ENCODE measurements around the gene ZNF3. TPM values are rescaled to one million over a fixed set of nuclear protein-coding genes. Genes with fewer than 3 reads are reported as not detected.
"Not testable (repeated sequence)": the region's sequence is repeated elsewhere in the genome, so short reads cannot be mapped to it uniquely, and the experiment has no call there.

The ZNF3 gene
- total RNA-seq, result 10 to 100 TPM; 31.4 to 42.3 (median 36.1) TPM

GRCh38 chr7:100081535-100082102 lies at the start of gene ZNF3:
TSS of gene ZNF3 (minus strand) at chr7:100081723. CDS start at chr7:100077357, 4,366 bp downstream.
- peaks cover 5 to 10% of the 10 kb centered on the region in 2 donors for H3K36me3 ChIP-seq
- H3K27me3 ChIP-seq, result no peaks in the 10 kb centered on the region
- peaks cover 21 to 26% of the 10 kb centered on the region in 2 donors for H3K4me1 ChIP-seq
- H3K27ac ChIP-seq, result peak within 1 kb of the TSS; percentile 83 to 89 (median 85)
- intact Hi-C loops (cut with DNase I), result loop anchor here (5.0 kb wide), 1 partner anchor 89 kb away; no protein-coding TSS in a partner anchor
- H3K4me3 ChIP-seq (replicated peaks in 1 of 3), result peak within 1 kb of the TSS; percentile 66 to 87 (median 85)
- TF ChIP-seq POLR2A (IDR thresholded peaks at IDR 0.05) (peak in 1 of 2 donors; percentile 54), CTCF (IDR thresholded peaks at IDR 0.05) (peak; percentile 65 to 97 (median 89))
- H3K9me3 ChIP-seq, result no peaks in the 10 kb centered on the region
- 0 to 1% methylated on average over 7 to 25 of the region's 55 CpGs for WGBS, 2 donors
- peak; percentile 99 for DNase-seq

- peak; percentile 71 to 81 for DNase-seq
- WGBS, 2 donors, result 14 to 17% methylated on average over 24 of the region's 24 CpGs
- no peak overlapping the region for H3K4me3 ChIP-seq (replicated peaks in 1 of 3)
Measured at GRCh38 chr7:100130608-100131453, 49.3 kb upstream of the ZNF3 start.

GRCh38 chr7:100130220-100130607 lies 48.7 kb upstream of the ZNF3 start:
- not testable (repeated sequence) for DNase-seq; H3K9me3 ChIP-seq; H3K27ac ChIP-seq; H3K4me3 ChIP-seq (replicated peaks in 1 of 3); H3K36me3 ChIP-seq; H3K27me3 ChIP-seq
- WGBS, 2 donors, result 100% methylated on average over 1 of the region's 1 CpG
- peaks cover 6 to 20% of the 10 kb centered on the region in 2 donors for H3K4me1 ChIP-seq
- intact Hi-C loops (cut with DNase I), result loop anchor here (5.0 kb wide), 1 partner anchor 153 kb away; the partner anchor contains the start of gene AZGP1

More at GRCh38 chr7:100130608-100131453, 49.3 kb upstream of the ZNF3 start:
- H3K9me3 ChIP-seq, result no peaks in the 10 kb centered on the region
- no peaks in the 10 kb centered on the region for H3K27me3 ChIP-seq
- TF ChIP-seq POLR2A (IDR thresholded peaks at IDR 0.05) (no peak), CTCF (IDR thresholded peaks at IDR 0.05) (peak; percentile 59 to 95 (median 78))
- H3K27ac ChIP-seq, result no peak overlapping the region
- H3K36me3 ChIP-seq, result no peaks in the 10 kb centered on the region
- peaks cover 6 to 14% of the 10 kb centered on the region in 2 donors for H3K4me1 ChIP-seq
- intact Hi-C loops (cut with DNase I), result loop anchor here (5.0 kb wide), 1 partner anchor 154 kb away; the partner anchor contains the start of gene AZGP1

GRCh38 chr7:100128637-100128963 lies 47.1 kb upstream of the ZNF3 start:
- TF ChIP-seq CTCF (IDR thresholded peaks at IDR 0.05), result no peak
- TF ChIP-seq POLR2A (IDR thresholded peaks at IDR 0.05), result no peak
- no peak overlapping the region for H3K4me3 ChIP-seq (replicated peaks in 1 of 3)
- no peak for DNase-seq
- intact Hi-C loops (cut with DNase I), result loop anchor here (5.0 kb wide), 1 partner anchor 36 kb away; no protein-coding TSS in a partner anchor
- no peaks in the 10 kb centered on the region for H3K36me3 ChIP-seq
- no peak overlapping the region for H3K27ac ChIP-seq
- no peaks in the 10 kb centered on the region for H3K9me3 ChIP-seq
- 47 to 75% methylated on average over 1 of the region's 1 CpG for WGBS, 2 donors
- peaks cover 6 to 22% of the 10 kb centered on the region in 2 donors for H3K4me1 ChIP-seq
- H3K27me3 ChIP-seq, result no peaks in the 10 kb centered on the region

- peak overlapping the region; percentile 93 to 100 (median 97) for H3K27ac ChIP-seq
Measured at GRCh38 chr7:100127866-100128636, 46.5 kb upstream of the ZNF3 start.

More at GRCh38 chr7:100127866-100128636, 46.5 kb upstream of the ZNF3 start:
- H3K9me3 ChIP-seq, result no peaks in the 10 kb centered on the region
- 8 to 10% methylated on average over 19 to 26 of the region's 37 CpGs for WGBS, 2 donors
- no peaks in the 10 kb centered on the region for H3K27me3 ChIP-seq
- H3K4me1 ChIP-seq, result peaks cover 6 to 22% of the 10 kb centered on the region in 2 donors
- H3K36me3 ChIP-seq, result no peaks in the 10 kb centered on the region
- no peak for DNase-seq
- TF ChIP-seq POLR2A (IDR thresholded peaks at IDR 0.05) (no peak), CTCF (IDR thresholded peaks at IDR 0.05) (no peak)
- peak overlapping the region; percentile 86 to 99 (median 93) for H3K4me3 ChIP-seq (replicated peaks in 1 of 3)
- intact Hi-C loops (cut with DNase I), result loop anchor here (5.0 kb wide), 1 partner anchor 36 kb away; no protein-coding TSS in a partner anchor
